BLaER1 (cell line): ENCODE data around the gene SKAP1.

Experiments used
- H3K27ac ChIP-seq: shearing (Covaris generic); formaldehyde crosslinking; 2 replicates; pipeline ENCODE4 v1.8.1; 2022
- H3K27me3 ChIP-seq: shearing (Covaris generic); formaldehyde crosslinking; 2 replicates; pipeline ENCODE4 v1.8.1; 2022
- H3K36me3 ChIP-seq: shearing (Covaris generic); formaldehyde crosslinking; 2 replicates; pipeline ENCODE4 v1.8.1; 2022
- H3K4me1 ChIP-seq: shearing (Covaris generic); formaldehyde crosslinking; 2 replicates; pipeline ENCODE4 v1.8.1; 2022
- H3K4me2 ChIP-seq: shearing (Covaris generic); formaldehyde crosslinking; 2 replicates; pipeline ENCODE4 v1.8.1; 2022
- H3K4me3 ChIP-seq: shearing (Covaris generic); formaldehyde crosslinking; 2 replicates; pipeline ENCODE4 v1.8.1; 2022
- H3K9ac ChIP-seq: shearing (Covaris generic); formaldehyde crosslinking; 2 replicates; pipeline ENCODE4 v1.8.1; 2022
- H3K9me3 ChIP-seq: shearing (Covaris generic); formaldehyde crosslinking; 2 replicates; pipeline ENCODE4 v1.8.1; 2022
- H4K20me1 ChIP-seq: shearing (Covaris generic); formaldehyde crosslinking; 2 replicates; pipeline ENCODE4 v1.8.1; 2022
- Cebpa-rat ChIP-seq: shearing (Covaris generic); IDR thresholded peaks from 2 replicates; pipeline ENCODE4 v1.8.1; 2022

Gene SKAP1

DNA sequence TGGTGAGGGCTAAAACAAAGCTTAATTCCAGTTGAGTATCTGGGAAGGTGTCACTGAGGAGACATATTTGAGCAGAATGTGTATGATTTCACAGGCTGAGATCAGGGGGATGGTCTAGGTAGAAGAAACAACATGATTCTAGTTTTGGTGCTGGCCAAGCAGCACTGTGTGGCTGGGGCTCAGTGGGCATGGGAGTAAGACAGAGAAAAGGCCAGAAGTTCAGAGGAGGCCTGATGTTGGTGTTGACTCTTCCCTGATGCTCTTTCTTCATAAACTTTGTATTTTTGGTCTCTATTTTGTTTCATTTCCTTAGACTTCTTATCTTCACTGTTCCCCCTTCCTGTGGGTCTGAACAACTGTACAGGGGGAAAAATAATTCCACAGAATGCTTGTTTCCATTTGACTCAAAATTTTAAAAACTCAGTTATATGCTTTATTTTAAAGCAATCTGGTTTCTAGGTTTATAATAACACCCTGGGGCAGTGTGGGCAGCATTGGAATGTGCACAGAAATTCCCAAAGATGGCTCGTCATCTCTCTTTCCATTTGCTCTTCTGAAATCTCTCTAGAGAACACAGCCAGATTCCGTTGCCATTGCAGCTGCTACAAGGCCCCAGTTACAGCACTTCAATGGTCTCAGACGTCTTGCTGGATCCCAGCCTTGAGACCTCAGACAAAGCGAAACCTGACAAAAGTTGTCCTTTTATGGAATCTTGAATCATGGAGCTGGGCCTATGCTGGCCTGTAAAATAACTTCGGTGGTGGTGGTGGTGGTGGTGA is 254.1 kb downstream of the SKAP1 start:
- peaks cover 29% of the 10 kb centered on the region for H3K4me1 ChIP-seq
- H3K9ac ChIP-seq: no peak overlapping the region
- no peaks in the 10 kb centered on the region for H3K27me3 ChIP-seq
- no peaks in the 10 kb centered on the region for H3K9me3 ChIP-seq
- no peak overlapping the region for H3K4me2 ChIP-seq
- H3K27ac ChIP-seq: no peak overlapping the region
- H3K36me3 ChIP-seq: no peaks in the 10 kb centered on the region
- no peak for TF ChIP-seq Cebpa-rat
- H4K20me1 ChIP-seq: no peaks in the 10 kb centered on the region
- no peak overlapping the region for H3K4me3 ChIP-seq

DNA sequence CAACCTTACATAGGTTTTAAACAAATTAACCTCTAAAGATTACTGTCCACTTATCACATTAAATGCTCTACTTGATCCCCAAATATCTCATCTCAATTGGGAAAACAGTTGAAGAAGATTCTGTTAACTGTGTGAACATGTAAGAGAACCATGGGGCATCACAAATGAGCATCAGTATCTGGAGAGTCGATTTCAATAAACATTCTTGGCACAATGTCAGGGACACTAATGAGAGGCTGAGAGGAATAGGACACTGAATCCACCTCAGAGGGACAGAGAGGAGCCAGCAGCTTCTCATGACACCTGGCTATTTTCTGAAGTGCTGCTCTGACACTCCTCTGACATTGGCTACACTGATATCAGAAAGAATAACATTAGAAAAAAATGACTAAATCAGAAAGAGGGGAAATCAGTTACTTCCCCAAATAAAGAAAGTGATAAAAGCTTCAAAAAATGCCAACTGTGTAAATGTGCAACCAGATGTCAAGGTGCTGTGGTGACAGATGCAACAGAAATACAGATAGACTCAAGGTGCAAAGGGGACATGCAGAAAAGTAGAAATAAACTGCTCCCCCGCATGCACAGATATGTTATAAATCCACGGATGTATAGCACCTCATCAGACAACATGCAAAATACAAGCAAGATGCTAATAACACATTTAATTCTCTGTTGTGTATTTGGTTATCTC is 255.0 kb downstream of the SKAP1 start:
- no peaks in the 10 kb centered on the region for H3K9me3 ChIP-seq
- H3K9ac ChIP-seq: no peak overlapping the region
- no peaks in the 10 kb centered on the region for H3K27me3 ChIP-seq
- no peak overlapping the region for H3K27ac ChIP-seq
- no peak overlapping the region for H3K4me3 ChIP-seq
- H3K4me1 ChIP-seq: peaks cover 29% of the 10 kb centered on the region
- H3K36me3 ChIP-seq: no peaks in the 10 kb centered on the region
- peak overlapping the region; percentile 5; the same call in 1 of the 2 replicates for H3K4me2 ChIP-seq
- TF ChIP-seq Cebpa-rat: no peak
- H4K20me1 ChIP-seq: no peaks in the 10 kb centered on the region

DNA sequence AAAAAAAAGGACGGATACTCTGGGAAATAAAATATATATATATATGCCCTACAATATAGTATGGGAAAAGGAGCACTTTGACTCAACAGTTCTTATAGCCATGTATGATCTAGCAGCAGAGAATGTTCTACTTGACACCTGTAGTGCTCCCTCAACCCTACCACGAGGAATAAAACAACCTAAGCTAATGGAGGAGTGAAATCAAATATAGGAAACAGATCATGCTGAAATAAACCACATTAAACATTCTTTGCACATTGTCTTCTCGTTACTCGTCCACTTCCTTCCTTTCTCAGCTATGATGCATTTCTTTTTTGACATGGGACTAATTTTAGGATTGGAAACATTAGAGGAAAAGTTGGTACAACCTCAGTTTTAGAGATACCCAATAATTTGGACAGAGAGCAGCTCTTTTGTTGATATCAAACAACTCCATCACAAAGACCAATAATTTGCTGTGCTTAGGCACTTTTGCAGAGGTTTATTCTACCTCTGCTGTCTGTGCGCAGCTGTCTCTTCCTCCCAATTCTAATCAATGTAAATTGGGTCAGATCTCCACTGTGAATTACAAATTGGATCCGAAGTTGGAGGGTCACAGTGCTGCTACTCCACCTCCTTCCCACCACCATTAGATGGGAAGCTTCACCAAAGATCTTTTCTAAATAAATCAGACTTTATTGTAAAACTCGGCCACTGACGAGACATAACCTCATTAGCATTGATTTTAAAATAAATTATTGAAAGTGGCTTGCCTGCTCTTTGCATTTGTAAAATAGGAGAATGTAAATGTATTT is 256.6 kb downstream of the SKAP1 start:
- Histone ChIP-seq H3K27me3 (no peaks in the 10 kb centered on the region), H3K36me3 (no peaks in the 10 kb centered on the region), H3K4me3 (no peak overlapping the region), H3K9ac (no peak overlapping the region), H3K4me2 (peak overlapping the region; percentile 66), H4K20me1 (no peaks in the 10 kb centered on the region), H3K27ac (no peak overlapping the region), H3K4me1 (peaks cover 29% of the 10 kb centered on the region), H3K9me3 (no peaks in the 10 kb centered on the region)
- TF ChIP-seq Cebpa-rat: no peak

DNA sequence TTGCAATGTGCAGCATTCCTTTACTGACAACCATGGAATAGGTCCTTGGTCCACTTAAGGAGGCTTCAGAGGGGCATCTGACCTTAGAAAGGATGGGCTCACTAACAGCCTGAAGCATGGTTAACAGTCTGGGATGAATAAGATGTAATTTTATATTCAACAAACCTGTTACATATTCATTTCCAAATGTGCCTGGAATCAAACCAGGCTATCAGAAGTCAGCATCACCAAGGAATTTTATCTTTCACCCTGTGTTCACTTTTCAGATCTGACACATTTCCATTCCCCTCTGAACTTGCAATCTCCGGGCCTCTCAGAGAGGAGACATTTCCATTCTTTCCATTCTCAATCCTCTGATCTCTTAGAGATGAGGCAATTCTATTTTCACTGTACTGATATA is 260.1 kb downstream of the SKAP1 start:
- peaks cover 24% of the 10 kb centered on the region for H3K4me1 ChIP-seq
- H3K4me2 ChIP-seq: no peak overlapping the region
- no peaks in the 10 kb centered on the region for H3K36me3 ChIP-seq

DNA sequence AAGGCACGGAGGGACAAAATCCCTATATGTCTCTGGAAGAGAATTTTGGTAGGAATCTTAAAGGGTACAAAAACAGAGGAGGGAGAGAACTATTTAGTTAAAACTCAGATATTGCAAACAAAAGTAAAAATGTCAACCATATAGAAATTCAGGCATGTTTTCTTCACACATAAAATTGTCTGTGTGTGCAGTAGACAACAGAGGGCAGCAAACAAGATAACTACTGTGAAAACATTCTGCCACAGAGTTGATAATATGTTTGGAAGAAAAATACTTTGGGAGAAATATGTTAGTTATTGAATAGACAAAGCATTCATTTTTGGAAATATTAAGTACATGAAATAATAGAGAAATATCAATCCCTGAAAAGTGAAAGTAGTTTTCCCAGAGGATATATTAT is 266.2 kb downstream of the SKAP1 start:
- no peaks in the 10 kb centered on the region for H4K20me1 ChIP-seq
- H3K9ac ChIP-seq: no peak overlapping the region
- no peak overlapping the region for H3K4me3 ChIP-seq
- H3K4me2 ChIP-seq: peak overlapping the region; percentile 39; the same call in 1 of the 2 replicates
- H3K27me3 ChIP-seq: no peaks in the 10 kb centered on the region
- no peaks in the 10 kb centered on the region for H3K36me3 ChIP-seq
- no peaks in the 10 kb centered on the region for H3K9me3 ChIP-seq
- TF ChIP-seq Cebpa-rat: no peak
- H3K4me1 ChIP-seq: peaks cover 15% of the 10 kb centered on the region
- no peak overlapping the region for H3K27ac ChIP-seq

More for the DNA sequence above, 260.1 kb downstream of the SKAP1 start:
- H4K20me1 ChIP-seq: no peaks in the 10 kb centered on the region
- no peak overlapping the region for H3K27ac ChIP-seq
- H3K4me3 ChIP-seq: no peak overlapping the region
- H3K9ac ChIP-seq: no peak overlapping the region
- no peak for TF ChIP-seq Cebpa-rat
- no peaks in the 10 kb centered on the region for H3K27me3 ChIP-seq
- no peaks in the 10 kb centered on the region for H3K9me3 ChIP-seq

DNA sequence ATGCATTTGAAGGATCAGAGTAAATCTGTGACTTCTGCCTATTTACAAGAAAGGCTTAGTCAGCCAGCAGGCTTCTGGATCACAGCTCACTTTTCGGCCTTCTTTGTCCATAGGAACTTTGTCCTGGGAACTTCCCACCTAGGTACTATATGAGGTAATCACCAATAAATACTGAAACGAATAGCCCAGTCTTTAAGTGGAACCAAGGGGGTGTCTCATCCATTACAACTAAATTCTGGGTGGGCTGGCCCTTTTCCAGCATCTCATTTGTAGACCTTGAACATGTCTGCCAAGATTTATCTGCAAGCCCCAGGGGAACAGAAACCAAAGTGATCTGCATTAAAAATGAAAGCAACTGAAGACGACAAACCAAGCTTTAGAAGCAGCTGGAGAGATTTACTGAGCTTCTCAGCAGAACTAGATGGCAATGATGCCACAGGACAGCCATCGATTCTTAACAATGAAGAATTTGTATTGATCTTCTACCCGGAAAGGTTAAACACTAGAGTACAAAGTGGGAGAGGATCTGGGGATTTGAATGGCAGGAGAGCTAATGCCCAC is 267.0 kb downstream of the SKAP1 start:
- H3K9ac ChIP-seq: no peak overlapping the region

DNA sequence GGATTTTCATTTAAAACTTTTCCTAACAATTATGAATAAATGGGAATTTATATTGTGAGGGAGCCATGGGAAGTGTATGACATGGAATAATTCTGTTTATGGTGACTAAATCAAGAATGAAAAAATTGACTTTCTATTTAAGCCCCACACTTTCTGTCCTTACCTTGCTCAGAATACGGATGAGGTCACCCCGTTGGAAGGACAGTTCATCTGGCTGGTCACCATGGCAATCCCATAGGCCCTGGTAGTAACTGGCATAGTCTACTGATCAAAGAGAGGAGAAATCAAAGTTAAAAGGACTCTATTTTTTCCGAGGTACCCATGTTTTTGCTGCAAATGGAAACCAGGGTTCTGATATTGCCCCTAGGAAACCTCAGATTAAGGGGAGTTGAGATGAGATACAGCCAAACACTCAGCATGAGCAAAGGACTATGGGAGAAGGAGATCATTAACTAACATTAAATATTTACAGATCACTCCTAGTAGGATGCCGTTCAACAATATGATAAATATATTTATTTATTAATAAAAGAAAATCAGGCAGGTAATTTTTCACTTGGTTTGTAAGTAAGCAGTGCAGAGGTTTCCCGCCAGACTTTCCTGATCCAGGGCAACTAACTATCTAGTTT is 267.6 kb downstream of the SKAP1 start:
- H3K4me2 ChIP-seq: no peak overlapping the region
- H3K4me3 ChIP-seq: no peak overlapping the region
- no peak for TF ChIP-seq Cebpa-rat
- no peaks in the 10 kb centered on the region for H4K20me1 ChIP-seq
- H3K36me3 ChIP-seq: no peaks in the 10 kb centered on the region
- peaks cover 15% of the 10 kb centered on the region for H3K4me1 ChIP-seq
- no peaks in the 10 kb centered on the region for H3K27me3 ChIP-seq
- no peaks in the 10 kb centered on the region for H3K9me3 ChIP-seq
- H3K9ac ChIP-seq: no peak overlapping the region
- no peak overlapping the region for H3K27ac ChIP-seq

More for the DNA sequence above, 267.0 kb downstream of the SKAP1 start:
- Histone ChIP-seq H3K27ac (no peak overlapping the region), H3K36me3 (no peaks in the 10 kb centered on the region), H4K20me1 (no peaks in the 10 kb centered on the region), H3K4me3 (no peak overlapping the region), H3K4me1 (peaks cover 15% of the 10 kb centered on the region), H3K9me3 (no peaks in the 10 kb centered on the region), H3K4me2 (peak overlapping the region; percentile 39), H3K27me3 (no peaks in the 10 kb centered on the region)
- TF ChIP-seq Cebpa-rat: no peak

DNA sequence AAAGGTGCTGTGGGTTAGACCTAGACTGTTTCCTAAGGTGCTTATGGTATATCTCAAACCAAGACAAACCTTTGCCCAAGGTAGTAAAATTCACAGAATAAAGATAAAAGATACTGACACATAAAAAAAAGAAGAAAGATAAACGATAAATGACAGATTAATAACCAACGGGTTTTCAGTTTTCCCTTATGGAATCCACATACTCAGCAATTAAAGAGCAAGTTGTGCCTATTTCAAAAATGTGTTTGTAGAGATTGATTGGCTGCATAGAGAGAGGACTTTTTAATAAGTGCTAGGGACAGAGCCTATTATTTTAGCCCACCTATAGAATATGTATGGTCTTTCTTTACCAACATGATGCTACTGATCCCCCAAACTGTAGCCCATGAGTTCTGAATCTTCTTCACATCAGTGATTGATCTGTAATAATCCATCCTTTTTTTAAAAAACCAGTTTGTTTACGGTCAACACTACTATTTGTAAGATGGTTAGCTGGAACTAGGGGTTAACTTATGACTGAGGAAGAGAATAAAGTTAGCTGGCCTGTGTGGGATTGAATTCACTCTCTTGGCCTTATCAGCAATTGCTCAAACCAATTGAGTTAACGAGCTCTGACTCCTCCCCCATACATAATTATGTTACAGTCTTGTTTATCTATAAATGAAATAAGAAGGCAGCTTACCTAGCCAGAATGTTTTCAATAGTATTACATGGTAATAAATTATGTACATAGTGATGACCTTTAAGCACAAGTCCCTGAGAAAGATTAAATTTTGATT is 268.7 kb downstream of the SKAP1 start:
- H3K4me2 ChIP-seq: no peak overlapping the region

More for the DNA sequence above, 268.7 kb downstream of the SKAP1 start:
- Histone ChIP-seq H3K27me3 (peaks cover 8% of the 10 kb centered on the region), H3K9me3 (no peaks in the 10 kb centered on the region), H3K27ac (no peak overlapping the region), H3K4me3 (no peak overlapping the region), H3K36me3 (no peaks in the 10 kb centered on the region), H4K20me1 (no peaks in the 10 kb centered on the region), H3K9ac (no peak overlapping the region), H3K4me1 (peaks cover 15% of the 10 kb centered on the region)
- TF ChIP-seq Cebpa-rat: no peak
